NCI-H187 (cell line): ENCODE measurements around the gene LRRD1.
"Not testable (repeated sequence)": the region's sequence is repeated elsewhere in the genome, so short reads cannot be mapped to it uniquely, and the experiment has no call there.

Experiments used
- DNase-seq, 2 experiments: peaks; one replicate each; lab custom pipeline; 2025; lab: John Stamatoyannopoulos, UW

LRRD1 gene

DNA sequence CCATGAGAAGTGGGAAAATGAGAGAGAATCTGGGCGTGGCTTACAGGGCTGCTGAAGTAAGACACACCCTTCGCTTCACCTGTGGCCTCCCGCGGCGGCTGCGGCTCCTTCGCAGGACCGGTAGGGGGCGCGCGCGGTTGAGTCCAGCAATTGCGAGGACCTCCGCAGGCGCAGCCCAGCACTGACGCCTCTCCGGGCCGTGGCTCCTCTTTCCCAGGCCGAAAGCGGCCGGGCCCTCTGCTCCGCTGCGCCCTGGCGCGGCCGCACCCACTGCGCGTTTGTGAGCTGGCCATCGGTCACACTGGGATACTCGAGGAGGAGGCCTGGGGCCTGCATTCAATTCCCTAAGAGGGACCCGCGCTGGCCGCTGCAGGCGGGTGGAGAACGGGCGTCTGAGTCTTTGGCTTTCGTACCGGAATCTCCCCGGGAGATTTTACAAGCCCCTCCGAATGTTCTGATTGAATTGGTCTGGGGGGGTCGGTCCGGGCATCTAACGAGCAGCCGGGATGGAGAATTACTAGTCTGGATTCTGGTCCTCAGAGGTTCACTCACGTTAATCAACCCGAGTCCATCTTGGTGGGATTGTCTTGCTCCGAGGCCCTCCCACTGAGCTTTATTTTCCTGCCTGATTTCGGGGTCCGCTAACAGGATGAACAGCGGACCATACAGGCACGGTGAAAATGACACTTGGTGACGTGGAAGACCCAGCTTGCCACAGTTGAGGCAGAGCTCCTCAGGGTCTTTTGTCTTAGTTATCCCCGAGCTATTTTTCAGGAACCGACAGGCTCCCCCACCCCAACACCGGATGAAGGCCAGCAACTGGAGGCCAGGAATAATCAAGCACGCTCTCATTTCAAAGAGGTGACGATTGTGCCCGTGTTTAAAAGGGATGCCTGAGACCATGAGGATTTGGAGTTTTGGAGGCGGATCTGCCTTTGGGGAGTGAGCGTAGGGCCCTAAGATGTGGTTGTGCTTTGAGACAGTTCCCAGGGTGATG lies at the start of gene LRRD1:
LRRD1 (minus strand) TSS at position 215 of the 997 bp plus-strand sequence. CDS start 13,940 bp downstream, outside the sequence.
- DNase-seq: peak; percentile 45 to 52

DNA sequence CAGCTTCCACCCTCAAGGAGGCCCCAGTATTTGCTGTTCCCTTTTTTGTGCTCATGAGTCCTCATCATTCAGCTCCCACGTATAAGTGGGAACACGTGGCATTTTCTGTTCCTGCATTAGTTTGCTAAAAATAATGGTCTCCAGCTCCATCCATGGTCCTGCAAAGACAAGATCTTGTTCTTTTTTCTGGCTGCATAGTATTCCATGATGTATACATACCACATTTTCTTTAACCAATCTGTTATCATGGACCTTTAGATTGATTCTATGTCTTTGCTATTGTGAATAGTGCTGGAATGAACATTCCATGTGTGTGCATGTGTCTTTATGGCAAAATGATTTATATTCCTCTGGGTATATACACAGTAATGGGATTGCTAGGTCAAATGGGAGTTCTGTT lies 49.8 kb upstream of the LRRD1 start:
- DNase-seq: no peak

DNA sequence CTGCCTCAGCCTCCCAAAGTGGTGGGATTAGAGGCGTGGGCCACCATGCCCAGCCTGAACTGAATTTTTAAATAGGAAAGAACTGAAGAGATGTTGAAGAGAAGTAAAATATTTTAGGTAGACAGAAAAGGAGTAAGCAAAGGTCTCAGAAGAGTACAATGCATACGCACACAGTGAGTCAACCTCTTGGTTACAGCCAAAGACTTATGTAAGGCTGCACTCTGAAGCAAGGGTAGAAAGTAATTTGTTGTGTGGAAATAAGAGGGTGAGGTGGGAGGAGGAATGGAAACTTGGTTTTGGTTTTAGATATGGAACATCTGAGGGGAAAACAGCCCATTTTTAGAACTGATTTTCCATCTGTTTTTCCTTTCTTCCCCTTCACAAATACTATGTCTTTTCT lies 49.2 kb upstream of the LRRD1 start:
- DNase-seq: no peak

DNA sequence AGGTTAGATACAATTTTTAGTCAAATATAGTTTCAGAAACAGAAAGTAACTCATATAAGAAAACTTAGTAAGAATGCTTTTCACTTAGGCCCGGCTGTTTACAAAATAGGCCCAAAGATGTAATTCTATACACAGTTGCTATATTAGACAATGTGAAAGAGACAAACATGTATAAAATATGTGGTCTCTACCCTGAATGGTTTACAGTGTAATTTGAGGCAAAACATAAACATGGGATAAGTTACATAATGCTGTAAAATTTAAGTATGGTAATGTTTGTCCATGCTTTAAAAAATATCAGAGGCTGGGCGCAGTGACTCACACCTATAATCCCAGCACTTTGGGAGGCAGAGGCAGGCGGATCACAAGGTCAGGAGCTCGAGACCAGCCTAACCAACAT lies 48.0 kb upstream of the LRRD1 start:
- DNase-seq: no peak

DNA sequence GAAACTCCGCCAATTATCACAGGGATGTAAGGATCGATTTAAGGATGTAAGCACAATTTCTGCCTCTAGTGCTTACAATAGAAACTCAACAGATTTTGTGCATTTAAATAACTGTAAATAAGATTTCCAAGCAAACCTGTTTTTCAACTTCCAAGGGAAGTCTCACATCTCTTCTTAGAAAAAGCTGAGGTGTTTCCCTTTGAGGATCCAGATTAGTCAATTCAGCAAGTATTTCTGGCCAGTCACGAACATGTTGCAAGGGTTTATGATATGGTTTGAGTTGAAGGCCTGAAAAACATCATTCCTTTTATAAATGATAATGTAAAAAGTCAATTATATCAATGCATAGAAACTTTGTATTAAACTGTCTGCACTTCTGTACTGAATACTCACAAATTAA lies 42.8 kb upstream of the LRRD1 start:
- DNase-seq: no peak

DNA sequence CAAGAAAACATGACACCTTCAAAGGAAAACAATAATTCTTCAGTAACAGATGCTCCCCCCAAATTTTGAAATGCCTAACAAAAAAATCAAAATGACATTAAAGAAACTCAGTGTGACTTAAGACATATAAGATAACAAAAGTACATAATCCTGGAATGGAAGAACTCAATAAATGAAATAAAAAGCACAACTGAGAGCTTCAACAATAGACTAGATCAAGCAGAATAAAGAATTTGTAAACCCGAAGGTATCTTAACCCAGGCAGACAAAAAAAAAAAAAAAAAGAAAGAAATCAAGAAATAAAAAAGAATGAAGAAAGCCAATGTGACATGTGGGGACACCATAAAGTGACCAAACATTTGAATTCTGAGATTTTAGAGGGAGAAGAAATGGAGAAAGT lies 27.7 kb upstream of the LRRD1 start:
- no peak for DNase-seq

DNA sequence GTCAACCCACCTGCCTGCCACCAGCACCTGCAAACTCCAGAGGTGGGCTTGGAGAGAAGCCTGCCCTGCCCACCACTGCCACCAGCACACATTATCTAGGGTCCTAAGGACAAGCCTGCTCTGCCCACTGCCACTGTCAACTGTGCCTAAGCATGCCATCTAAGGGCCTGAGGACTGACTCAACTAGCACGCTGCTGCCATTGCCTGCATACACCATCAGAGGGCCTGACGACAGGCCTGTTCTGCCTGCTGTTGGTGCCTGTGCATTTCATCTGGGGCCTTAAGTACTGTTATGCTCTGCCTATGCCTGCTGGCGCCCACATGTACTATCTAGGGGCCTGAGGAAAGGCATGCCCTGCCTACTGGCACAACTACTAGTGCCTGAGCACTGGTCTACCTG lies 27.0 kb upstream of the LRRD1 start:
- no peak for DNase-seq

DNA sequence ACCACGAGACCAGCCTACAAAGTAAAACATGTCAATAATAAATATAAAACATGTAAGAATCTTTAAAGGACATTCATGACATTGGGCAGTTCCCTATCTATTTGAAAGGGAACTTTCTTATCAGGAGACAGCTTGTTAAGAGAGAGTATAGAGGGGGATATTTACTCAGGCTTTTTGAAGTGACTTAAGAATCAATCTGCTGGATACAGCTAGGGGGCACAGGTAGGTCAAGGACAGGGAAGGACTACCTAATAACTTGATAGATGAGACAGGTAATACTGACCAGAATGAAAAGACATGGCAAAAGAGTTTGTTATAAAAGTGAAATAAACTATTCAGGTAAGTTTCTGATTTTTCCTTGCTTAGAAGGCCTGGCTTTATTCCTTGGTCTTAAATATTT lies 21.8 kb upstream of the LRRD1 start:
- no peak for DNase-seq

DNA sequence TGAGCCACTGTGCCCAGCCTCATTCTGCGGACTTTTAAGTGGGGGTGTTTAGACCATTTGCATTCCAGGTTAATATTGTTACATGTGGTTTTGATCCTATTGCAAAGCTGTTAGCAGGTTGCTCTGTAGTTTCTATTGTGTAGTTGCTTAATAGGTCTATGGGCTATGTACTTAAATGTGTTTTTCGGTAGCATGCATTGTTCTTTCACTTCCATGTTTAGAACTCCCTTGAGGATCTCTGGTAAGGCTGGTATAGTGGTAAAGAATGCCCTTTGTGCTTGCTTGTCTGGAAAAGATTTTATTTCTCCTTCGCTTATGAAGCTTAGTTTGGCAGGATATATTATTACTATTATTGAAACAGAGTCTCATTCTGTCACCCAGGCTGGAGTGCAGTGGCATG lies 13.4 kb upstream of the LRRD1 start:
- no peak for DNase-seq

DNA sequence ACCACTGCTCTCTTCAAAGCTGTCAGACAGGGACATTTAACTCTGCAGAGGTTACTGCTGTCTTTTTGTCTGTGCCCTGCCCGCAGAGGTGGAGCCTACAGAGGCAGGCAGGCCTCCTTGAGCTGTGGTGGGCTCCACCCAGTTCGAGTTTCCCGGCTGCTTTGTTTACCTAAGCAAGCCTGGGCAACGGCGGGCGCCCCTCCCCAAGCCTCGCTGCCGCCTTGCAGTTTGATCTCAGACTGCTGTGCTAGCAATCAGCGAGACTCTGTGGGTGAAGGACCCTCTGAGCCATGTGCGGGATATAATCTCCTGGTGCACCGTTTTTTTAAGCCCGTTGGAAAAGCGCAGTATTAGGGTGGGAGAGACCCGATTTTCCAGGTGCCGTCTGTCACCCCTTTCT lies 10.3 kb upstream of the LRRD1 start:
- DNase-seq: not testable (repeated sequence)

DNA sequence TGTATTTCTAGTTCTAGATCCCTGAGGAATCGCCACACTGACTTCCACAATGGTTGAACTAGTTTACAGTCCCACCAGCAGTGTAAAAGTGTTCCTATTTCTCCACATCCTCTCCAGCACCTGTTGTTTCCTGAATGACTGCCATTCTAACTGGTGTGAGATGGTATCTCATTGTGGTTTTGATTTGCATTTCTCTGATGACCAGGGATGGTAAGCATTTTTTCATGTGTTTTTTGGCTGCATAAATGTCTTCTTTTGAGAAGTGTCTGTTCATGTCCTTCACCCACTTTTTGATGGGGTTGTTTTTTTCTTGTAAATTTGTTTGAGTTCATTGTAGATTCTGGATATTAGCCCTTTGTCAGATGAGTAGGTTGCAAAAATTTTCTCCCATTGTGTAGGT lies 5.4 kb upstream of the LRRD1 start:
- not testable (repeated sequence) for DNase-seq

DNA sequence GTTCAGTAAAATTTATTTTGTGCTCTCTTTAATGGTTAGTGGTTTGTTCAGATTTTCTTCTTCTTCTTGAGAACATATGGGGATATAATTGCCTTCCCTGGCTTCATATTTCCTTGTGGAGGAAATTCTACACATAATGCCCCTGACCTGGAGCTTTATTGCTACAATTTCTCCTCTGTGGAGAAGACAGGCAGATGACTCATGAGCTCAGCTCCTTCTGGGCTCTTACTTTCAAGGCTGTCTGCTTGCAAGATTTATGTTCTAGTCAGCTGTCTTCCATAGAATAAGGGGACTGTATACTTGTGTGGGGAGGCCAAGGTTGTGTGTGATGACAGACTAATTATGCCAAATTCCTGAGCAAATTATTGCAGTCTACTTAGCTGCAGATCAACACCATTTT lies 1.6 kb downstream of the LRRD1 start:
- no peak for DNase-seq

DNA sequence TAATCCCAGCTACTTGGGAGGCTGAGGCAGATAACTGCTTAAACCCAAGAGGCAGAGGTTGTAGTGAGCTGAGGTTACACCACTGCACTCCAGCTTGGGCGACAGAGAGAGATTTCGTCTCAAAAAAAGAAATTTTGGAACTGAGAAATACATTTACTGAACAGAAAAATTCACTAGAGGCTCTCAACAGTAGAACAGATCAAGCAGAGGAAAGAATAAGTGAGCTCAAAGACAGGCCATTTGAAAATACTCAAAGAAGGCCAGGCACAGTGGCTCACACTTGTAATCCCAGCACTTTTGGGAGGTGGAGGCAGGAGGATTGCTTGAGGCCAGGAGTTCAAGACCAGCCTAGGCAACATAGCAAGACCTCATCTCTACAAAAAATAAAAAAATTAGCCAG lies 9.4 kb downstream of the LRRD1 start:
- not testable (repeated sequence) for DNase-seq

DNA sequence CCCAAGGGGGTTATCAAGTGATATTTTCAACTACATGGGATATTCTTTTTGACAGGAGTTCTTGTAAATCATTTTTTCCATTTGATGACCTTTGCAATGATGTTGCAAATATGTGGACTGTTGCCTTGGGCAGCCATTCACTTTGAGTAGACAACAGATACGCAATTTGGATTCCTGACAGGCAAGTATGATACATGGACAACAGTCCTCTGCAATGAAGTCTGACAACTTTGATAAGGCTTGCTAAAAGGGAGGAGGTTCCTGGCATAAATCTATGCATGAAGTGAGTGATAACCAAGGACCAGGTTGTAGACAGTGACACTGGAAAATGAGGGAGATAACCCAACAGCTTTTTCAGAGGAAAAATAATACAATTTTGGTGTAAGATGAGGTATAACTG lies 17.7 kb downstream of the LRRD1 start:
- no peak for DNase-seq

DNA sequence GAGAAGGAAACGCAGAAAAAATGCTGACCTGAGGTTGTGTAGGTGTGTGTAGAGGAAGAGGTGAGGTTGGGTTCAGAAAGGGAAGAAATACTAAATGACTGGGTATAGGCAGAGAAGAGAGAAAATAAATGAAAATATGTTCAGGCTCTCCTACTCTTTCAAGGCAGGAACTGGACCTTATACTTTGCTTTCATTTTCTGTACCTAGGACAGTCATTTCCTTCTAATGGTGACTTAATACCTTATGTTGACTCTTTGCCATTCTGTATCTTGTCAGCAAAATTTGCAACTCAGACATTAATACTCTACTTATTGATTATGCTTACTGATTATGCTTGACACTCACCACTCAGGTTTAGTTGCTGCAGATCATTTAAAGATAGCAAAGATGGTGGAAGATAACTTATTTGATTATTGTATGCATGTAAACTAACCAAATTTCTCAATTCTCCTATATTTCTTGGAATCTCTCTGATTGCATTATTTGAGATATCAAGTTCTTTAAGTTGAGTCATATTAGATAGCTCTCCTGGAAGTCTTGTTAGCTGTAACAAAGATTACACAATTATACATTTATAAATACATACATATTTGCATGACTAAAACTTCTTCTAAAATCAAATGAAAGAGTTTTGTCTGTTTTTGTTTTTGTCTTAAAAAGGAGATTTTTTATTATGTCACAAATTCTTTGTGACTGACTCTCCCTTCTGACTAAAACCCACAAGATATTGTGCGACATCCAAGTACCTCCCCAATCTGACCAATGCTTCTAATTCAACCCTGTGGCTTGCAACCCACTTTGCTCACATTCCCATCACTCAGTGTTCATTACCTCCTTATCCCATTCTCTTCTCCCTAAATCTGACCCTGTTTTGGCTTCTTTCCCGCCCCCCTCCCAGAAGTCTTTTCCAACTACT lies 20.0 kb downstream of the LRRD1 start:
- no peak for DNase-seq

DNA sequence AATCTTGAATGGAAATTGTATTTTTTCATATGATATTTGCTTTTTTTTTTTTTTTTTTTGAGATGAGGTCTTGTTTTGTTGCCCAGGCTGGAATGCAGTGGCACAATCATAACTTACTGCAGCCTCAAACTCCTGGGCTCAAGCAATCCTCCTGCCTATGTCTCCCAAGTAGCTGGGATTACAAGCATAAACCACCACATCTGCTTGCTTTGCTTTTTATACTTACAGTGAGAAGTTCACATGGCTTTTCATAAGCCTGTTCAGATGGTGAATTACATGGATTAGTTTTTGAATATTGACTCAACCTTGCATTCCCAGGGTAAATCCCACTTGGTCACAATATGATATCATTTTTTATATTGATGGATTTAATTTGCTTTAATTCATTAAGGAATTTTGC lies 22.0 kb downstream of the LRRD1 start:
- DNase-seq: no peak

DNA sequence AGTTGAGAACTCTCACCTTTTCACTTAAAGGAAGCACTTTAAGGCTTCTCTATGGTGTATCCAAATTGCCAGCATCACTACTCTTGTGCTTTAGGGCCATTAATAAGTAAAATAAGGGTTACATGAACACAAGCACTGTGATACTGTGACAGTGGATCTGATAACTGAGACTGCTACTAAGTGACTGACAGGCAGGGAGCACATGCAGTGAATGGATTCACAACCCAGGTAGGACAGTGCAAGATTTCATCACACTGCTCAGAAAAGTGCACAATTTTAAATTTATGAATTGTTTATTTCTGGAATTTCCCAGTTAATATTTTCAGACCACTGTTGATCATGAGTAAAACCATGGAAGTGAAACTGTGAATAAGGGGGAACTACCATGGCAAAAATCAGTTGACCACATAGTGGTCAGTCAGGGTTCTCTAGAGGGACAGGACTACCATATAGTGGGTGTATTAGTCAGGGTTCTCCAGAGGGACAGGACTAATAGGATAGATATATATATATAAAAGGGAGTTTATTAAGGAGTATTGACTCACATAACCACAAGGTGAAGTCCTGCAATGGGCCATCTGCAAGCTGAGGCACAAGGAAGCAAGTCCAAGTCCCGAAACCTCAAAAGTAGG lies 23.7 kb downstream of the LRRD1 start:
- no peak for DNase-seq

DNA sequence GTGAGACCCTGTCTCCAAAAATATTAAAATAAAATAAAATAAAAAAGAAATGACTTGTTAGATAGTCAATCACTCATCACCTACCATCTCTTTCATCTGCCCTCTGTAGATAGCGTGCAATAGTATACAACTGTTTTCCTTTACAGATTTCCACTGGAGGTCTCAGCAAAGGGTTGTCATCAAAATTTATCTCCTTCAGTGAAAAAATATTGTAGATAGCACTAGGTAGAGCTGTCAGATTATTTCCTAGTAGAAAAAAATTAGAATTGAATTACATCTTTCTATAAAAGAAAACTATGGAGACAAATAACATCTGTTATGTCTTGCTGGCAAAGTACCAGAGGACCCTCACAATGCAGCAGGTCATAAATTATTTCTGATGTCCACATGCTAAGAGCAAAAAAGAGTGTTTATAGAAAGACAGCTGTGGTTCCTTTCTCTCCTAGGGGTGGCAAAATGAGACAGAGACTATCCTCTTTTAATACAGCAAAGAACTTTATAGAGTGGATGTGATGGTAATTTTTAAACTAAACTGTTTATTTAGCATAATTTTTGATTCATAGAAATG lies 28.4 kb downstream of the LRRD1 start:
- no peak for DNase-seq

DNA sequence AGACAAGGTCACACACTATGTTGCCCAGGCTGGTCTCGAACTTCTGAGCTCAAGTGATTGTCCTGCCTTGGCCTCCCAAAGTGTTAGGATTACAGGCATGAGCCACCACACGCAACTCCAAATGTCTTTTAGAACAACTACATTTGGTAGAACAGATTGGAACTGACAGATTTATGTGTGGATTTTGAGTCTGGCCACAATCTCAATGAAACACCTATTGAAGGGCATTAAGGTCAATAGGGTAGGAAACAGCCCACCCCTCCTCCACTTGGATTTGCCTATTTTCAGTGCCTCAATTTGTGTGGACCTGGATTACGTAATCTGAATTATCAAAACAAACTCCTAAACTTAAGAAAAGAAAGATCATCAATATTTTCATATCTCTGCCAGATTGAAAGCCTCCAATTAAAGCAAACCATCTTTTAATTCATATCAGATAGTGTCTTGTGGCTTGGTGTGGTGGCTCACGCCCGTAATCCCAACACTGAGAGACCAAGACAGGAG lies 29.2 kb downstream of the LRRD1 start:
- no peak for DNase-seq

DNA sequence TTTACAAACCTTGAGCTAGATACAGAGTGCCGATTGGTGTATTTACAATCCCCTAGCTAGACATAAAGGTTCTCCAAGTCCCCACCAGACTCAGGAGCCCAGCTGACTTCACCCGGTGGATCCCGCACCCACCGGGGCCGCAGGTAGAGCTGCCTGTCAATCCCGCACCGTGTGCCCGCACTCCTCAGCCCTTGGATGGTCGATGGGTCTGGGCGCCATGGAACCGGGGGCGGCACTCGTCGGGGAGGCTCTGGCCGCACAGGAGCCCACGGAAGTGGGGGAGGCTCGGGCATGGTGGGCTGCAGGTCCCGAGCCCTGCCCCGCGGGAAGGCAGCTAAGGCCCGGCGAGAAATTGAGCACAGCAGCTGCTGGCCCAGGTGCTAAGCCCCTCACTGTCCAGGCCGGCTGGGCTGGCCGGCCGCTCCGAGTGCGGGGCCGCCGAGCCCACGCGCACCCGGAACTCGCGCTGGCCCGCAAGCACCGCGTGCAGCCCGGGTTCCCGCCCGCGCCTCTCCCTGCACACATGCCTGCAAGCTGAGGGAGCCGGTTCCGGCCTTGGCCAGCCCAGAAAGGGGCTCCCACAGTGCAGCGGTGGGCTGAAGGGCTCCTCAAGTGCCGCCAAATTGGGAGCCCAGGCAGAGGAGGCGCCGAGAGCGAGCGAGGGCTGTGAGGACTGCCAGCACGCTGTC lies 35.6 kb downstream of the LRRD1 start:
- not testable (repeated sequence) for DNase-seq

DNA sequence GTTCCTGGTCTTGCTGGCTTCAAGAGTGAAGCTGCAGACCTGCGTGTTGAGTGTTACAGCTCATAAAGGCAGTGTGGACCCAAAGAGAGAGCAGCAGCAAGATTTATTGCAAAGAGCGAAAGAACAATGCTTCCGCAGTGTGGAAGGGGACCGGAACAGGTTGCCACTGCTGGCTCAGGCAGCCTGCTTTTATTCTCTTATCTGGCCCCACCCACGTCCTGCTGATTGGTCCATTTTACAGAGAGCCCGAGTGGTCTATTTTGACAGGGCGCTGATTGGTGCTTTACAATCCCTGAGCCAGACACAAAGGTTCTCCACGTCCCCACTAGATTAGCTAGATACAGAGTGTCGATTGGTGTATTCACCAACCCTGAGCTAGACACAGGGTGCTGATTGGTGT lies 36.2 kb downstream of the LRRD1 start:
- not testable (repeated sequence) for DNase-seq
